NCI-H446 treated with DMSO at 0.1 percent for 48 hours (cell line): ENCODE data around the gene CLEC2L.

Experiments
- DNase-seq: peaks from one replicate; lab custom pipeline; 2025; lab: John Stamatoyannopoulos, UW

Gene CLEC2L

GRCh38 chr7:139523199-139523941, at the start of gene CLEC2L:
Gene CLEC2L, plus strand, starts transcription at chr7:139523685. Its CDS starts 243 bp downstream, at chr7:139523928.
- no peak for DNase-seq

GRCh38 chr7:139476139-139476538, 47.3 kb upstream of the CLEC2L start:
- DNase-seq = no peak

GRCh38 chr7:139476891-139477290, 46.6 kb upstream of the CLEC2L start:
- DNase-seq = no peak

GRCh38 chr7:139479620-139480019, 43.9 kb upstream of the CLEC2L start:
- no peak for DNase-seq

- DNase-seq = no peak
Observed at GRCh38 chr7:139481364-139481763, 42.1 kb upstream of the CLEC2L start.

- no peak for DNase-seq
Observed at GRCh38 chr7:139482122-139482521, 41.4 kb upstream of the CLEC2L start.

- DNase-seq = no peak
Observed at GRCh38 chr7:139482662-139483466, 40.6 kb upstream of the CLEC2L start.

- no peak for DNase-seq
Observed at GRCh38 chr7:139487366-139488080, 36.0 kb upstream of the CLEC2L start.

- no peak for DNase-seq
Observed at GRCh38 chr7:139488810-139489209, 34.7 kb upstream of the CLEC2L start.

- no peak for DNase-seq
Observed at GRCh38 chr7:139490130-139490529, 33.4 kb upstream of the CLEC2L start.

- no peak for DNase-seq
Observed at GRCh38 chr7:139492293-139492692, 31.2 kb upstream of the CLEC2L start.

- no peak for DNase-seq
Observed at GRCh38 chr7:139494835-139495579, 28.5 kb upstream of the CLEC2L start.

GRCh38 chr7:139495580-139496125, 27.8 kb upstream of the CLEC2L start:
- DNase-seq = no peak

GRCh38 chr7:139496528-139496927, 27.0 kb upstream of the CLEC2L start:
- DNase-seq = no peak

GRCh38 chr7:139500770-139501138, 22.7 kb upstream of the CLEC2L start:
- DNase-seq = no peak

- DNase-seq = no peak
Observed at GRCh38 chr7:139502226-139502625, 21.3 kb upstream of the CLEC2L start.

- no peak for DNase-seq
Observed at GRCh38 chr7:139505563-139505962, 17.9 kb upstream of the CLEC2L start.

GRCh38 chr7:139509535-139509934, 13.9 kb upstream of the CLEC2L start:
- DNase-seq = no peak

- DNase-seq = no peak
Observed at GRCh38 chr7:139511315-139511714, 12.2 kb upstream of the CLEC2L start.

- DNase-seq = no peak
Observed at GRCh38 chr7:139515266-139515665, 8.2 kb upstream of the CLEC2L start.

GRCh38 chr7:139521439-139521838, 2.0 kb upstream of the CLEC2L start:
- no peak for DNase-seq

- no peak for DNase-seq
Observed at GRCh38 chr7:139522830-139523198, 671 bp upstream of the CLEC2L start.
